ENCODE data around the gene MMP3. TPM values are rescaled to one million over a fixed set of nuclear protein-coding genes. Genes with fewer than 3 reads are reported as not detected.

The MMP3 gene
- total and polyA plus RNA-seq, 9 of the 15 experiments (the other 6 are each of a cell fraction or from before 2014, with no cell fraction given): not detected

DNA sequence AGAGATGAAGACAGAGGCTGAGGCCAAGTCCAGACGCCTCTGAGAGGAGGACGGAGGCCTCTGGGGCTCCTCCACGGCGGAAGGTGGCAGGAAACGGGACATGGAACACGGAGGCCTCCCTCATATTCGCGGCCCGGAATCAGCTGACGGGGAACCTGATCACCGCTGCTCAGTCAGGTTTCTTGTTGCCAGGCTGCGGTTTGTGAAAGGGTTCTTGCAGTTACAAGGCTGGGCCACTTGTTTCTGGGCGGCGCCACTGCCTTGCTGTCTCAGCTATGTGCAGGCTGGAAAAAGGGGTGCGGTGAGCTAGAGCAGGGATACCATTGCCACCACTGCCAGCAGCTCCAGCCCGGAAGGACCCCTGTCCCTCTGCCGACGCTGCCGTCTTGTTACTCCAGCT is 35.5 kb downstream of the MMP3 start (continued):
- TF ChIP-seq ZNF277 (CRISPR knock-in tag; IDR thresholded peaks at IDR 0.05; ENCODE audit: borderline replicate concordance): no peak
- no peak for TF ChIP-seq SNIP1 (IDR thresholded peaks at IDR 0.05; ENCODE audit: low read depth)

DNA sequence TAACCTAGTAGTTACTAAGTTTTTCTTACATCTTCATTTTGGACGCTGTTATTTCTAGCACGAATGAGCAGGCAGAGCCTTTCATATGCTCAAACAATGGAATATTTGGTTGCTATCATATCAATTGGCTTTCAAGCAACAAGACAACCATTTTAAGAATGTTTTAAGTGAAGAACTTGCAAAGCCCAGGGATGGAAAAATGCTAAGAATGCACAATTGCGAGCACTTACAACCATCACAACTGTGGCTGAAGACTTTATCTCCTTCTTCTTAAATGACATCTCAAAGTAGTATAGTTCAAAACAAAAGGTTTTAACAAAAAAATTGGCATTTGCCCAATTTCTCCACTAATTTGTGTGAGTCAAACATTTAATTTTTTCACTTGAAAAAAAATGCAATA is 37.1 kb downstream of the MMP3 start:
- no peaks in the 10 kb centered on the region; a peak in 1 of 5 replicates for H3K4me1 ChIP-seq (replicated peaks in 1 of 2; ENCODE audit: control insufficient read depth in 2 of 2, insufficient read depth in 2 of 2, low read length in 2 of 2)
- H3K4me3 ChIP-seq: no peak overlapping the region
- DNase-seq (ENCODE audit: extremely low read depth in 1 of 4, low spot score in 3 of 4): no peak
- WGBS (ENCODE audit: insufficient coverage, low coverage, missing lambda C conversion rate): 0% methylated on average over 3 of the region's 3 CpGs
- no peak overlapping the region for H3K27ac ChIP-seq (ENCODE audit: extremely low read depth, low read depth, low read length)
- no peaks in the 10 kb centered on the region for H3K36me3 ChIP-seq (ENCODE audit: control insufficient read depth, insufficient read depth, low read length)
- H3K4me2 ChIP-seq (ENCODE audit: insufficient read depth, low read length): no peak overlapping the region
- H2AFZ ChIP-seq (ENCODE audit: low read depth, low read length): no peak overlapping the region
- H3K79me2 ChIP-seq (ENCODE audit: control insufficient read depth, insufficient read depth, low read length): no peaks in the 10 kb centered on the region
- no peaks in the 10 kb centered on the region for H3K9me3 ChIP-seq (replicated peaks; ENCODE audit: control insufficient read depth, insufficient read depth, low read depth, low read length)
- no peak for ATAC-seq
- no peak for FAIRE-seq
- no peaks in the 10 kb centered on the region for H4K20me1 ChIP-seq (replicated peaks; ENCODE audit: control insufficient read depth, insufficient read depth, low read length)
- intact Hi-C loops (cut with micrococcal nuclease): loop anchor here (10.0 kb wide), 1 partner anchor 139 kb away; no protein-coding TSS in a partner anchor
- in situ Hi-C loops (cut with MboI): no loop called here
- no peak overlapping the region for H3K9ac ChIP-seq (ENCODE audit: insufficient read depth in 1 of 2, low read depth in 2 of 2, low read length in 2 of 2)
- no peaks in the 10 kb centered on the region for H3K9me1 ChIP-seq (ENCODE audit: control insufficient read depth, insufficient read depth, low read length)
- CTCF ChIA-PET (ENCODE audit: low intra/inter-chr PET ratio): no interaction called here
- POLR2A ChIA-PET: no interaction called here
- no TSS peak for BruUV-seq (replicated peaks)
- no peaks in the 10 kb centered on the region for H3K27me3 ChIP-seq (ENCODE audit: control insufficient read depth in 2 of 2, insufficient read depth in 2 of 2, low read length in 2 of 2)
- TF ChIP-seq UBTF (IDR thresholded peaks at IDR 0.05; ENCODE audit: borderline replicate concordance in 1 of 2, low read depth in 2 of 2, low read length in 2 of 2) (no peak), TCF7 (IDR thresholded peaks at IDR 0.05; ENCODE audit: borderline replicate concordance) (no peak), PYGO2 (tag; IDR thresholded peaks at IDR 0.05) (no peak), MECOM (CRISPR knock-in tag; IDR thresholded peaks at IDR 0.05) (no peak), TCF7L2 (IDR thresholded peaks at IDR 0.05; ENCODE audit: low read depth, low read length) (no peak), MBD1 (CRISPR knock-in tag; IDR thresholded peaks at IDR 0.05) (no peak), PRPF4 (IDR thresholded peaks at IDR 0.05; ENCODE audit: insufficient read depth, low read depth, low read length, poor library complexity, severe bottlenecking) (no peak), SAFB2 (IDR thresholded peaks at IDR 0.05; ENCODE audit: borderline replicate concordance, low read depth, low read length, severe bottlenecking) (no peak), KLF6 (CRISPR knock-in tag; IDR thresholded peaks at IDR 0.05; ENCODE audit: borderline replicate concordance) (no peak), COPS2 (conservative IDR thresholded peaks at IDR 0.05) (no peak)
